Neutrophil (primary cell): ENCODE results near the gene ZNF641.

Experiments
- H3K27ac ChIP-seq: fragments of 200-600 bp; sonication (generic); 2 replicates; pipeline ENCODE4 v1.5.1; 2016; ENCODE audit warnings: mild to moderate bottlenecking, moderate library complexity
- H3K27me3 ChIP-seq: fragments of 200-600 bp; sonication (generic); 2 replicates; pipeline ENCODE4 v1.6.0; 2016; ENCODE audit warnings: mild to moderate bottlenecking
- H3K36me3 ChIP-seq: fragments of 200-600 bp; sonication (generic); 2 replicates; pipeline ENCODE4 v1.5.1; 2017
- H3K4me1 ChIP-seq, 2 experiments: fragments of 200-600 bp in 1 of 2; sonication (generic) in 1 of 2; 1 replicate in 1 of 2; 2 replicates in 1 of 2; pipeline versions ENCODE4 v1.5.1 to v1.6.1; 2013 to 2016; ENCODE audit warnings: low read depth in 1 of 2, low read length in 1 of 2, mild to moderate bottlenecking in 1 of 2, moderate library complexity in 1 of 2; ENCODE audit not compliant: control insufficient read depth in 1 of 2, insufficient read depth in 1 of 2
- H3K4me3 ChIP-seq, 2 experiments: fragments of 200-600 bp in 1 of 2; sonication (generic) in 1 of 2; 1 replicate in 1 of 2; 2 replicates in 1 of 2; pipeline ENCODE4 v1.5.1; 2013 to 2016; ENCODE audit warnings: low read depth in 1 of 2, low read length in 1 of 2, mild to moderate bottlenecking in 1 of 2, moderate library complexity in 1 of 2
- H3K9me3 ChIP-seq: fragments of 200-600 bp; sonication (generic); 2 replicates; pipeline ENCODE4 v1.5.1; 2016
- CTCF ChIP-seq: fragments of 200-600 bp; sonication (generic); IDR thresholded peaks from 2 replicates; pipeline ENCODE4 v1.5.1; 2016; ENCODE audit warnings: antibody characterized with exemption

ZNF641 gene

GRCh38 chr12:48361664-48362339 is 11.1 kb upstream of the ZNF641 start:
- no peak overlapping the region for H3K27ac ChIP-seq
- no peaks in the 10 kb centered on the region for H3K4me1 ChIP-seq
- no peak overlapping the region for H3K4me3 ChIP-seq
- peaks cover 20% of the 10 kb centered on the region for H3K27me3 ChIP-seq
- no peaks in the 10 kb centered on the region for H3K36me3 ChIP-seq
- no peaks in the 10 kb centered on the region for H3K9me3 ChIP-seq
- no peak for TF ChIP-seq CTCF

GRCh38 chr12:48358937-48359513 is 8.3 kb upstream of the ZNF641 start:
- TF ChIP-seq CTCF = no peak
- Histone ChIP-seq H3K36me3 (no peaks in the 10 kb centered on the region), H3K9me3 (no peaks in the 10 kb centered on the region), H3K27ac (no peak overlapping the region), H3K4me3 (no peak overlapping the region), H3K27me3 (peaks cover 26% of the 10 kb centered on the region), H3K4me1 (no peaks in the 10 kb centered on the region)

- Histone ChIP-seq H3K27me3 (peaks cover 33% of the 10 kb centered on the region), H3K4me3 (no peak overlapping the region), H3K4me1 (peaks cover 8 to 10% of the 10 kb centered on the region in 2 experiments), H3K27ac (no peak overlapping the region), H3K36me3 (no peaks in the 10 kb centered on the region), H3K9me3 (no peaks in the 10 kb centered on the region)
- TF ChIP-seq CTCF = no peak
These were observed 5.5 kb upstream of the ZNF641 start for GRCh38 chr12:48356041-48356768.

- H3K36me3 ChIP-seq = peaks cover 8% of the 10 kb centered on the region
- H3K27ac ChIP-seq = peak overlapping the region; percentile 95
- peaks cover 24 to 26% of the 10 kb centered on the region in 2 experiments for H3K4me1 ChIP-seq
- H3K4me3 ChIP-seq = no peak overlapping the region
- H3K27me3 ChIP-seq = peaks cover 24% of the 10 kb centered on the region
- no peaks in the 10 kb centered on the region for H3K9me3 ChIP-seq
- no peak for TF ChIP-seq CTCF
These were observed 1.5 kb upstream of the ZNF641 start for GRCh38 chr12:48352157-48352760.

- Histone ChIP-seq H3K27me3 (peaks cover 24% of the 10 kb centered on the region), H3K36me3 (peaks cover 19% of the 10 kb centered on the region), H3K4me1 (peaks cover 24 to 26% of the 10 kb centered on the region in 2 experiments), H3K9me3 (no peaks in the 10 kb centered on the region), H3K4me3 (peak overlapping the region; percentile 84), H3K27ac (peak overlapping the region; percentile 95)
- peak; percentile 39 for TF ChIP-seq CTCF
These were observed 446 bp upstream of the ZNF641 start for GRCh38 chr12:48351022-48351708.
